DOHH2 (cell line): ENCODE data around the gene RAB23.

Experiments used
- H3F3A ChIP-seq: fragments of 200-600 bp; sonication (generic), shearing (Covaris generic); 2 replicates; pipeline ENCODE4 v1.6.0; 2016; ENCODE audit warnings: antibody characterized with exemption, mild to moderate bottlenecking; ENCODE audit not compliant: control insufficient read depth, insufficient read depth
- H3K27ac ChIP-seq: fragments of 200-600 bp; sonication (generic); 2 replicates; pipeline ENCODE4 v1.5.1; 2014; ENCODE audit warnings: low read depth, mild to moderate bottlenecking, low read length, moderate library complexity
- H3K27me3 ChIP-seq: fragments of 200-600 bp; sonication (generic); 2 replicates; pipeline ENCODE4 v1.6.1; 2014; ENCODE audit warnings: mild to moderate bottlenecking, low read length, mixed read lengths; ENCODE audit not compliant: control insufficient read depth
- H3K36me3 ChIP-seq: fragments of 200-600 bp; sonication (generic); 2 replicates; pipeline ENCODE4 v1.6.1; 2014; ENCODE audit warnings: mild to moderate bottlenecking, low read length, moderate library complexity, mixed read lengths; ENCODE audit not compliant: control insufficient read depth
- H3K4me1 ChIP-seq: fragments of 200-600 bp; sonication (generic); 2 replicates; pipeline ENCODE4 v1.6.1; 2014; ENCODE audit warnings: mild to moderate bottlenecking, low read length, mixed read lengths; ENCODE audit not compliant: control insufficient read depth
- H3K4me2 ChIP-seq: fragments of 200-600 bp; sonication (generic); 2 replicates; pipeline ENCODE4 v1.6.0; 2014; ENCODE audit warnings: mild to moderate bottlenecking, low read length, moderate library complexity
- H3K4me3 ChIP-seq: fragments of 200-600 bp; sonication (generic); 2 replicates; pipeline ENCODE4 v1.5.1; 2014; ENCODE audit warnings: mild to moderate bottlenecking, low read length, mixed read lengths
- H3K79me2 ChIP-seq: fragments of 200-600 bp; sonication (generic); 2 replicates; pipeline ENCODE4 v1.6.1; 2014; ENCODE audit warnings: mild to moderate bottlenecking, low read length, mixed read lengths; ENCODE audit not compliant: control insufficient read depth
- H3K9me2 ChIP-seq: fragments of 200-600 bp; sonication (generic); replicated peaks from 2 replicates; pipeline ENCODE4 v1.6.1; 2014; ENCODE audit warnings: mild to moderate bottlenecking, low read length, mixed read lengths; ENCODE audit not compliant: control insufficient read depth
- H3K9me3 ChIP-seq: fragments of 200-600 bp; sonication (generic); 2 replicates; pipeline ENCODE4 v1.6.1; 2014; ENCODE audit warnings: antibody characterized with exemption, low read length, mixed read lengths; ENCODE audit not compliant: control insufficient read depth, insufficient read depth
- H4K20me1 ChIP-seq: fragments of 200-600 bp; sonication (generic); 2 replicates; pipeline ENCODE4 v1.6.0; 2014; ENCODE audit warnings: low read depth, mild to moderate bottlenecking, antibody characterized with exemption, low read length, moderate library complexity; ENCODE audit not compliant: control insufficient read depth, insufficient read depth
- CTCF ChIP-seq: fragments of 200-600 bp; sonication (generic); IDR thresholded peaks from one replicate; pipeline ENCODE4 v1.5.1; 2014; ENCODE audit warnings: antibody characterized with exemption, mild to moderate bottlenecking, low read depth, low read length; ENCODE audit not compliant: poor library complexity, severe bottlenecking
- EZH2phosphoT487 ChIP-seq: fragments of 200-600 bp; sonication (generic); IDR thresholded peaks from 2 replicates; pipeline ENCODE4 v1.6.1; 2017; ENCODE audit warnings: borderline replicate concordance, mild to moderate bottlenecking, antibody characterized with exemption, low read length, moderate library complexity, mixed read lengths

Gene RAB23

GRCh38 chr6:57198926-57199636, 23.0 kb downstream of the RAB23 start:
- no peaks in the 10 kb centered on the region for H4K20me1 ChIP-seq
- H3K4me2 ChIP-seq, result no peak overlapping the region
- H3K27me3 ChIP-seq, result no peaks in the 10 kb centered on the region
- TF ChIP-seq CTCF (no peak), EZH2phosphoT487 (no peak)
- no peaks in the 10 kb centered on the region for H3K9me3 ChIP-seq
- H3K4me3 ChIP-seq, result no peak overlapping the region
- no peak overlapping the region for H3K27ac ChIP-seq
- no peaks in the 10 kb centered on the region for H3K79me2 ChIP-seq
- H3K4me1 ChIP-seq, result no peaks in the 10 kb centered on the region
- no peaks in the 10 kb centered on the region for H3F3A ChIP-seq
- no peaks in the 10 kb centered on the region for H3K36me3 ChIP-seq
- no peaks in the 10 kb centered on the region for H3K9me2 ChIP-seq

- H3K27ac ChIP-seq, result no peak overlapping the region
- H3K4me3 ChIP-seq, result no peak overlapping the region
- no peaks in the 10 kb centered on the region for H3K9me3 ChIP-seq
- no peaks in the 10 kb centered on the region for H3K27me3 ChIP-seq
- TF ChIP-seq CTCF (no peak), EZH2phosphoT487 (no peak)
- H3K4me1 ChIP-seq, result no peaks in the 10 kb centered on the region
- no peaks in the 10 kb centered on the region for H4K20me1 ChIP-seq
- H3K79me2 ChIP-seq, result no peaks in the 10 kb centered on the region
- no peak overlapping the region for H3K4me2 ChIP-seq
- H3K9me2 ChIP-seq, result no peaks in the 10 kb centered on the region
- peaks cover 6% of the 10 kb centered on the region for H3K36me3 ChIP-seq
- no peaks in the 10 kb centered on the region for H3F3A ChIP-seq
These were observed 26.6 kb downstream of the RAB23 start for GRCh38 chr6:57195457-57195856.

GRCh38 chr6:57193177-57193576, 28.9 kb downstream of the RAB23 start:
- H3K4me2 ChIP-seq, result no peak overlapping the region
- no peaks in the 10 kb centered on the region for H4K20me1 ChIP-seq
- no peaks in the 10 kb centered on the region for H3K4me1 ChIP-seq
- no peaks in the 10 kb centered on the region for H3K9me2 ChIP-seq
- no peak for TF ChIP-seq CTCF
- TF ChIP-seq EZH2phosphoT487, result no peak
- H3K4me3 ChIP-seq, result no peak overlapping the region
- peaks cover 6% of the 10 kb centered on the region; the same call in 1 of the 2 replicates for H3F3A ChIP-seq
- no peaks in the 10 kb centered on the region for H3K79me2 ChIP-seq
- no peak overlapping the region for H3K27ac ChIP-seq
- no peaks in the 10 kb centered on the region for H3K9me3 ChIP-seq
- H3K36me3 ChIP-seq, result peaks cover 19% of the 10 kb centered on the region
- H3K27me3 ChIP-seq, result no peaks in the 10 kb centered on the region
